Measurements from ENCODE around the gene WASL. TPM values are rescaled to one million over a fixed set of nuclear protein-coding genes. Genes with fewer than 3 reads are reported as not detected.

The WASL gene
- total and polyA plus RNA-seq, 2 of the 13 experiments (the other 11 are each of a cell fraction or from before 2014, with no cell fraction given): 7.9 to 12.8 TPM

DNA sequence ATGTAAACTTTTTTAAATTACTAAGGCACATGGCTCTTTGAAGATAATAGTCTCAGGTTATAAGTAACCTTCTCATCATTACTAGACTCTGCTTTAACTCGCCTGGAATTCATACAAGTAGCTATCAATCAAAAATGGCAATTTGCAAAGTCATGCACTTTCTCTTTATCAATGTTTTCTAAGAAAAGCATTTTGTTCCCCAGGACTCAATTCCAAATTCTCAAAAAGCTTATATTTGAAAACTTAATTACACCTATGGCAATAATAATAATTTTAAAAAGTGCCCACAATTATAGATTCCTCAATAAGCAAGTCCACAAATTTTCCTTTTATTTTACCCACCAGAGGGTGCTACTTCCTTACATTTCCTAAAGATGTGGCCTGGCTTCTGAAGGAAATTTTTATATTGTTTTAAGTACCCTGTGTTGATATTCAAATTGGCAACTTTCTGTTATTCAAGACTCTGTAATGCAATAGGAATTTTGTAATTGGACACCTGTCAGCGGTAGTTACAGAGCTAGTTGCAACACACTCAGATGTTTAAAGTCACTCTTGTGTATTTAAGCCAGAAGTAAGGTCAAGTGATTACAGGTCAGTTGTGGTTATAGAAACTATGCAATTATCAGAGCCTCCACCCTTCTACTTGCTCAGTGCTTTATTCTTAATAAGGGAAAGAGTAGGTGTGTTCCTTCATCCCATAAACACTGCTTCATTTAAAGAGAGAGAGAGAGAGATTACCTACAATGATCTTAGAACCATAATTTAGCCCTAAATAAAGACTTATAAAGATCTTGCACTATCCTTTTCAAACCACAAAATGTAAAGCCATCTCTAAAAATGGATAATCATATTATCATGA lies 49.1 kb upstream of the WASL start (continued):
- TF ChIP-seq, protein P1, sequence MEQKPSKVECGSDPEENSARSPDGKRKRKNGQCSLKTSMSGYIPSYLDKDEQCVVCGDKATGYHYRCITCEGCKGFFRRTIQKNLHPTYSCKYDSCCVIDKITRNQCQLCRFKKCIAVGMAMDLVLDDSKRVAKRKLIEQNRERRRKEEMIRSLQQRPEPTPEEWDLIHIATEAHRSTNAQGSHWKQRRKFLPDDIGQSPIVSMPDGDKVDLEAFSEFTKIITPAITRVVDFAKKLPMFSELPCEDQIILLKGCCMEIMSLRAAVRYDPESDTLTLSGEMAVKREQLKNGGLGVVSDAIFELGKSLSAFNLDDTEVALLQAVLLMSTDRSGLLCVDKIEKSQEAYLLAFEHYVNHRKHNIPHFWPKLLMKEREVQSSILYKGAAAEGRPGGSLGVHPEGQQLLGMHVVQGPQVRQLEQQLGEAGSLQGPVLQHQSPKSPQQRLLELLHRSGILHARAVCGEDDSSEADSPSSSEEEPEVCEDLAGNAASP (CRISPR knock-in tag; IDR thresholded peaks at IDR 0.05; ENCODE audit: borderline replicate concordance): peak; percentile 30; the same call in 1 of the 2 replicates
- TF ChIP-seq, protein P2, sequence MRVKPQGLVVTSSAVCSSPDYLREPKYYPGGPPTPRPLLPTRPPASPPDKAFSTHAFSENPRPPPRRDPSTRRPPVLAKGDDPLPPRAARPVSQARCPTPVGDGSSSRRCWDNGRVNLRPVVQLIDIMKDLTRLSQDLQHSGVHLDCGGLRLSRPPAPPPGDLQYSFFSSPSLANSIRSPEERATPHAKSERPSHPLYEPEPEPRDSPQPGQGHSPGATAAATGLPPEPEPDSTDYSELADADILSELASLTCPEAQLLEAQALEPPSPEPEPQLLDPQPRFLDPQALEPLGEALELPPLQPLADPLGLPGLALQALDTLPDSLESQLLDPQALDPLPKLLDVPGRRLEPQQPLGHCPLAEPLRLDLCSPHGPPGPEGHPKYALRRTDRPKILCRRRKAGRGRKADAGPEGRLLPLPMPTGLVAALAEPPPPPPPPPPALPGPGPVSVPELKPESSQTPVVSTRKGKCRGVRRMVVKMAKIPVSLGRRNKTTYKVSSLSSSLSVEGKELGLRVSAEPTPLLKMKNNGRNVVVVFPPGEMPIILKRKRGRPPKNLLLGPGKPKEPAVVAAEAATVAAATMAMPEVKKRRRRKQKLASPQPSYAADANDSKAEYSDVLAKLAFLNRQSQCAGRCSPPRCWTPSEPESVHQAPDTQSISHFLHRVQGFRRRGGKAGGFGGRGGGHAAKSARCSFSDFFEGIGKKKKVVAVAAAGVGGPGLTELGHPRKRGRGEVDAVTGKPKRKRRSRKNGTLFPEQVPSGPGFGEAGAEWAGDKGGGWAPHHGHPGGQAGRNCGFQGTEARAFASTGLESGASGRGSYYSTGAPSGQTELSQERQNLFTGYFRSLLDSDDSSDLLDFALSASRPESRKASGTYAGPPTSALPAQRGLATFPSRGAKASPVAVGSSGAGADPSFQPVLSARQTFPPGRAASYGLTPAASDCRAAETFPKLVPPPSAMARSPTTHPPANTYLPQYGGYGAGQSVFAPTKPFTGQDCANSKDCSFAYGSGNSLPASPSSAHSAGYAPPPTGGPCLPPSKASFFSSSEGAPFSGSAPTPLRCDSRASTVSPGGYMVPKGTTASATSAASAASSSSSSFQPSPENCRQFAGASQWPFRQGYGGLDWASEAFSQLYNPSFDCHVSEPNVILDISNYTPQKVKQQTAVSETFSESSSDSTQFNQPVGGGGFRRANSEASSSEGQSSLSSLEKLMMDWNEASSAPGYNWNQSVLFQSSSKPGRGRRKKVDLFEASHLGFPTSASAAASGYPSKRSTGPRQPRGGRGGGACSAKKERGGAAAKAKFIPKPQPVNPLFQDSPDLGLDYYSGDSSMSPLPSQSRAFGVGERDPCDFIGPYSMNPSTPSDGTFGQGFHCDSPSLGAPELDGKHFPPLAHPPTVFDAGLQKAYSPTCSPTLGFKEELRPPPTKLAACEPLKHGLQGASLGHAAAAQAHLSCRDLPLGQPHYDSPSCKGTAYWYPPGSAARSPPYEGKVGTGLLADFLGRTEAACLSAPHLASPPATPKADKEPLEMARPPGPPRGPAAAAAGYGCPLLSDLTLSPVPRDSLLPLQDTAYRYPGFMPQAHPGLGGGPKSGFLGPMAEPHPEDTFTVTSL (CRISPR knock-in tag; IDR thresholded peaks at IDR 0.05; ENCODE audit: borderline replicate concordance): peak; percentile 65; the same call in 1 of the 2 replicates
- TF ChIP-seq ZNF251 (CRISPR knock-in tag; IDR thresholded peaks at IDR 0.05) (no peak), ATF7 (IDR thresholded peaks at IDR 0.05) (peak; percentile 53), ATF7 (CRISPR knock-in tag; IDR thresholded peaks at IDR 0.05) (no peak; the same call in 1 of the 2 replicates), MAFK (conservative IDR thresholded peaks at IDR 0.05 in 1 of 2, IDR thresholded peaks at IDR 0.05 in 1 of 2; ENCODE audit: low read length in 2 of 2) (0 out of 4 replicates have a peak, but pooled peaks have one; percentile 11 to 13), ELF3 (CRISPR knock-in tag; IDR thresholded peaks at IDR 0.05) (peak; percentile 50; the same call in 1 of the 2 replicates), CEBPB (IDR thresholded peaks at IDR 0.05; ENCODE audit: borderline replicate concordance, low read depth, low read length) (peak; percentile 97), TBX3 (IDR thresholded peaks at IDR 0.05; ENCODE audit: borderline replicate concordance) (peak; percentile 65; the same call in 1 of the 2 replicates), NR2F2 (IDR thresholded peaks at IDR 0.05; ENCODE audit: borderline replicate concordance, low read depth) (peak; percentile 95), MZF1 (CRISPR knock-in tag; IDR thresholded peaks at IDR 0.05; ENCODE audit: borderline replicate concordance) (no peak)
- TF ChIP-seq, protein P3, sequence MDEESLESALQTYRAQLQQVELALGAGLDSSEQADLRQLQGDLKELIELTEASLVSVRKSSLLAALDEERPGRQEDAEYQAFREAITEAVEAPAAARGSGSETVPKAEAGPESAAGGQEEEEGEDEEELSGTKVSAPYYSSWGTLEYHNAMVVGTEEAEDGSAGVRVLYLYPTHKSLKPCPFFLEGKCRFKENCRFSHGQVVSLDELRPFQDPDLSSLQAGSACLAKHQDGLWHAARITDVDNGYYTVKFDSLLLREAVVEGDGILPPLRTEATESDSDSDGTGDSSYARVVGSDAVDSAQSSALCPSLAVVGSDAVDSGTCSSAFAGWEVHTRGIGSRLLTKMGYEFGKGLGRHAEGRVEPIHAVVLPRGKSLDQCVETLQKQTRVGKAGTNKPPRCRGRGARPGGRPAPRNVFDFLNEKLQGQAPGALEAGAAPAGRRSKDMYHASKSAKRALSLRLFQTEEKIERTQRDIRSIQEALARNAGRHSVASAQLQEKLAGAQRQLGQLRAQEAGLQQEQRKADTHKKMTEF (CRISPR knock-in tag; IDR thresholded peaks at IDR 0.05): 0 out of 2 replicates have a peak, but pooled peaks have one; percentile 51
- TF ChIP-seq, protein P4, sequence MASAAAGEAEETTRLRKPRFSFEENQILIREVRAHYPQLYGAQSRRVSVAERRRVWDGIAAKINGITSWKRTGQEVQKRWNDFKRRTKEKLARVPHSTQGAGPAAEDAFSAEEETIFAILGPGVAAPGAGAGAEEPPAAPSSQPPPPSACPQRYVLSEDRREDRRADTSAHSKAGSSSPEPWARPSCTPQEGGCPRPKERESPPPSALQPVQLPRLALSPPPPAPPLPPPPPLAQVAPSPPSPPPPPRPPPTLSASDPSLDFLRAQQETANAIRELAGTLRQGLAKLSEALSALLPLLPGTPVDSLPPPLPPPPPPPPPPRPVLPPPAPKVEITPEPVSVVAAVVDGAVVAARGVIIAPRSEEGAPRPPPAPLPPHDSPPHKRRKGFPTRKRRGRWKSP (CRISPR knock-in tag; IDR thresholded peaks at IDR 0.05): no peak
- TF ChIP-seq, protein P5, sequence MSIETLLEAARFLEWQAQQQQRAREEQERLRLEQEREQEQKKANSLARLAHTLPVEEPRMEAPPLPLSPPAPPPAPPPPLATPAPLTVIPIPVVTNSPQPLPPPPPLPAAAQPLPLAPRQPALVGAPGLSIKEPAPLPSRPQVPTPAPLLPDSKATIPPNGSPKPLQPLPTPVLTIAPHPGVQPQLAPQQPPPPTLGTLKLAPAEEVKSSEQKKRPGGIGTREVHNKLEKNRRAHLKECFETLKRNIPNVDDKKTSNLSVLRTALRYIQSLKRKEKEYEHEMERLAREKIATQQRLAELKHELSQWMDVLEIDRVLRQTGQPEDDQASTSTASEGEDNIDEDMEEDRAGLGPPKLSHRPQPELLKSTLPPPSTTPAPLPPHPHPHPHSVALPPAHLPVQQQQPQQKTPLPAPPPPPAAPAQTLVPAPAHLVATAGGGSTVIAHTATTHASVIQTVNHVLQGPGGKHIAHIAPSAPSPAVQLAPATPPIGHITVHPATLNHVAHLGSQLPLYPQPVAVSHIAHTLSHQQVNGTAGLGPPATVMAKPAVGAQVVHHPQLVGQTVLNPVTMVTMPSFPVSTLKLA (IDR thresholded peaks at IDR 0.05): no peak
